EL (cell line): ENCODE results near the gene CACNA2D2.
A peak's percentile ranks its signal among the peaks of the same experiment; 100 is the strongest.

Experiments used
- DNase-seq: peaks from one replicate; pipeline ENCODE4 v3.0.0-alpha.2; 2016

The CACNA2D2 gene

GRCh38 chr3:50340448-50341329 is 162.7 kb downstream of the CACNA2D2 start, which contains the start of gene RASSF1:
Gene RASSF1 (minus strand): TSS chr3:50340836. CDS start chr3:50340805, 31 bp downstream.
- peak; percentile 83 for DNase-seq

- no peak for DNase-seq
Measured at GRCh38 chr3:50340147-50340447, 163.3 kb downstream of the CACNA2D2 start.

GRCh38 chr3:50339485-50340146 is 163.8 kb downstream of the CACNA2D2 start:
- DNase-seq = peak; percentile 66

- DNase-seq = no peak
Measured at GRCh38 chr3:50338965-50339364, 164.5 kb downstream of the CACNA2D2 start.

GRCh38 chr3:50337175-50337861 is 166.1 kb downstream of the CACNA2D2 start:
- peak; percentile 100 for DNase-seq

GRCh38 chr3:50336452-50337174 is 166.8 kb downstream of the CACNA2D2 start:
- no peak for DNase-seq

GRCh38 chr3:50334339-50335075 is 168.9 kb downstream of the CACNA2D2 start:
- no peak for DNase-seq

GRCh38 chr3:50333744-50334328 is 169.6 kb downstream of the CACNA2D2 start:
- peak; percentile 78 for DNase-seq

- DNase-seq = no peak
Measured at GRCh38 chr3:50331364-50331907, 172.0 kb downstream of the CACNA2D2 start.

- no peak for DNase-seq
Measured at GRCh38 chr3:50330330-50330729, 173.1 kb downstream of the CACNA2D2 start.

- peak; percentile 97 for DNase-seq
Measured at GRCh38 chr3:50327943-50328691, 175.3 kb downstream of the CACNA2D2 start, which contains the start of gene TUSC2. Gene TUSC2 (minus strand): TSS chr3:50328223. CDS start chr3:50328099, 124 bp downstream.

GRCh38 chr3:50327129-50327528 is 176.3 kb downstream of the CACNA2D2 start:
- DNase-seq = no peak

GRCh38 chr3:50326182-50326541 is 177.3 kb downstream of the CACNA2D2 start:
- no peak for DNase-seq

- no peak for DNase-seq
Measured at GRCh38 chr3:50325497-50326181, 177.8 kb downstream of the CACNA2D2 start.

- no peak for DNase-seq
Measured at GRCh38 chr3:50325113-50325480, 178.3 kb downstream of the CACNA2D2 start.

GRCh38 chr3:50324351-50325112 is 178.9 kb downstream of the CACNA2D2 start:
- DNase-seq = peak; percentile 66

- DNase-seq = no peak
Measured at GRCh38 chr3:50323614-50324199, 179.7 kb downstream of the CACNA2D2 start.

- DNase-seq = no peak
Measured at GRCh38 chr3:50323092-50323600, 180.3 kb downstream of the CACNA2D2 start.
